ENCODE measurements around the gene NUDCD2.
A peak's percentile ranks its signal among the peaks of the same experiment; 100 is the strongest.

The NUDCD2 gene, protein sequence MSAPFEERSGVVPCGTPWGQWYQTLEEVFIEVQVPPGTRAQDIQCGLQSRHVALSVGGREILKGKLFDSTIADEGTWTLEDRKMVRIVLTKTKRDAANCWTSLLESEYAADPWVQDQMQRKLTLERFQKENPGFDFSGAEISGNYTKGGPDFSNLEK

DNA sequence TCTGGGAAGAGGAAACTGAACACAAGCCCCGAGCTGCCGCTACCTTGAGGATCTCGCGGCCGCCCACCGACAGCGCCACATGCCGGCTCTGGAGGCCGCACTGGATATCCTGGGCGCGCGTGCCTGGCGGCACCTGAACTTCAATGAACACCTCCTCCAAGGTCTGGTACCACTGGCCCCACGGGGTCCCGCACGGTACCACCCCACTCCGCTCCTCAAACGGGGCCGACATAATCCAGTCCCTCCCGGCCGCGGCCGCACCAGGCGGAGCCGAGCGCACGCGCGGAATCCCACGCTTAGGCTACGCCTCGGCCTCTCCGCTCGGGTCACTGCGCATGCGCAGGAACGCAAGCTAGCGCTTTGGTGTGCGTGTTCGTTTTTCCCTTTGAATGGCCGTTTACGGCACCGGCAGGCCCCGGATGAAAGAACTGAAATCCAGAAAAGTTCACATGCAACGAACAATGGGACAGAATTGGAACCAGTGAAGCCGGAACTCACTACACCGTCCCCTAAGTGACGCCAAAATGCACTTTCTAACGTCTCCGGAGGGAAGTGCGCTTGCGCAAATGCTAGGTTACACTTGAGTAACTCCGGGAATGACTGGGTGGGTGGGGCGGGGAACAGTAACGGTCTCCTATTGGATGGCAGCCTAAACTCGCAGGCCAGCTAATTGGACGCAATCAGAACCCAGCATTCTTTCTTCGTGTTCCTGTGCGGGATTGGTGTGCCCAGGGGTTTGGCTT lies at the start of gene NUDCD2:
Gene NUDCD2 (minus strand): TSS at position 284 of the 743 bp plus-strand sequence. CDS start 52 bp downstream, at position 232.
- peak; percentile 87 to 99 (median 97) for DNase-seq

GRCh38 chr5:163509291-163509951 lies 49.5 kb upstream of the NUDCD2 start:
- peak in 1 of 56 donors; percentile 4 for DNase-seq

DNA sequence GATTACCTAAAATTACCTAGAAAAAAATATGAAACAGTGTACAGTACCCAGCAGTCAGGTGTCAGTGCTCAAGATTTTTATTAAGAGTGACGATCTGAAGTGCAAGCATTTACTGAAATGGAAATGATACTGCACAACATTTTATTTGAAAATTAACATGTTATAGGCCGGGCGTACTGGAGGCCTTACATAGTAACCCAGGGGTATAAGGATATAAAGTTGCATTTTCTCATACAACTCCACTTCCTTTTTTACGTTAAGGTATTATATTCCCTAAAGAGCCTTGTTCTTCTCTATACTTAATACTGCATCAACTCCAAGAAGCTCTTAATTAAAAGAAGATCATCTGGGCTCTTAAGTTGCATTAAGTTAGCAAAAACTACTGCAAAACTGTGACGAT lies 48.9 kb upstream of the NUDCD2 start:
- DNase-seq, result no peak

DNA sequence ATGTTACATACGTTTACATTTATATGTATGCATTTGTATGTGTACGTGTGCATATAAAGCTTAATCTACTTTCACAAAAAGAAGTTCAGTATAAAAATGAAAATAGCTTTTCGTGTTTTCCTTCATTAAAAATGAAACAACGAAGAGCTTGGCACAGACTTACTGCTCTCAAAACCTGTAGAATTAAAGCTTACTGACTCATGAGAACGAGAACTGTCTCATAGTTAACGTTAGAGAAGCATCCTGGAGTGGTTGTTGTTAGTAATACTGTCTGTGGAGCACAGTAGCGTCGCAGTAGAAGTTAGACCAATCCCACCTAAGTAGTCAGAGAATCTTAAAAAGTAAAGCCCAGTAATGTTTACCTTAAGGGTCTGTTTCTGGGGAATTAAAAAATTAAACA lies 46.8 kb upstream of the NUDCD2 start:
- no peak for DNase-seq

- DNase-seq, result peak in 1 of 56 donors; percentile 21
Observed at GRCh38 chr5:163506095-163506457, 46.2 kb upstream of the NUDCD2 start.

DNA sequence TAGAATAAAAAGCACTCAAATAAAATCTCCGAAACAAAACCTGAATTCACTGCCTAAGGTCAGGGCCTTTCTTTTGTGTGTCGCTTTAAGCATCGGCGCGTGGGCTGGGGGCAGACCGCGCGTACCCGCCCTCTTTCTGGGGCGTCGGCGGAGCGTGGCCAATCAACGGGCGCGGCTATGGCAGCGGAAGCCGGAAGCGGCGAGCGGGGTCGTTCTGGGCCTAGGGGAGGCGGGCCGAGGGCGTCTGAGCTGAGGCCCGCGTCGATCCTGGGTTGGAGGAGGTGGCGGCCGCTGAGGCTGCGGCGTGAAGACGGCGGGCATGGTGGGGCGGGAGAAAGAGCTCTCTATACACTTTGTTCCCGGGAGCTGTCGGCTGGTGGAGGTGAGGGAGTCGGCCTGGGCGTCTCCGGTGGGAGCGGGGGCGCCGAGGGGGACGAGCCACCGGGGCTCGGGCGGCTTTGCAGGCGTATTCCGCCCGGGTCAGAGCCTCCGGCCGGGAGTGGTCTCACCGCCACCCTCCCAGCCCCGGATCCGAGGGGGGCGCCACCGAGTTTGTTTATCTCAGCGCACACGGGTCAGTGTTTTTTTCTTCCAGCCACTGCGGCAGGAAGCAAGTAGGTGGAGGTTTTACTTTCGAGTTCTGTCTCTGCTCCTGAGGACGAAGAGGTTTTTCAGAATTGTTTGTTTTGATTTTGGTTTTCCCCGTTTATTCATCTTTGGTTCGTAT lies 45.6 kb upstream of the NUDCD2 start, which contains the start of gene MAT2B:
Gene MAT2B (plus strand): TSS at position 252 of the 727 bp plus-strand sequence. CDS start 68 bp downstream, at position 320.
- DNase-seq, result peak in 55 of 56 donors; percentile 72 to 97 (median 92)

DNA sequence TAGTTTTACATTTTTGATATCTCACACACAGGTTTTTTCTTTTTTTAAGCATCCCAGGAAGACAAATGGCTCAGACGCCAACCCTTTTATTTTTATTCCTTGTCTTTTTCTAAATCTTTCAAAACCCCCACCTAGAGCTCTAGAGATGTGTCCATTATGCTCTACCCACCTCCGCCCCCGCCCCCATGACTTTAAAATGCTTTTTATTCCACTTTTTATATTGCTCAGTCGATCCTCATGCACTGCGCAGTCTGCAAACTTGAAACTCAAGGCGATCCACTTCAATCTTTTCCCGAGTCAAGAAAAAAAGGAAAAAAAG lies 45.1 kb upstream of the NUDCD2 start:
- no peak for DNase-seq

DNA sequence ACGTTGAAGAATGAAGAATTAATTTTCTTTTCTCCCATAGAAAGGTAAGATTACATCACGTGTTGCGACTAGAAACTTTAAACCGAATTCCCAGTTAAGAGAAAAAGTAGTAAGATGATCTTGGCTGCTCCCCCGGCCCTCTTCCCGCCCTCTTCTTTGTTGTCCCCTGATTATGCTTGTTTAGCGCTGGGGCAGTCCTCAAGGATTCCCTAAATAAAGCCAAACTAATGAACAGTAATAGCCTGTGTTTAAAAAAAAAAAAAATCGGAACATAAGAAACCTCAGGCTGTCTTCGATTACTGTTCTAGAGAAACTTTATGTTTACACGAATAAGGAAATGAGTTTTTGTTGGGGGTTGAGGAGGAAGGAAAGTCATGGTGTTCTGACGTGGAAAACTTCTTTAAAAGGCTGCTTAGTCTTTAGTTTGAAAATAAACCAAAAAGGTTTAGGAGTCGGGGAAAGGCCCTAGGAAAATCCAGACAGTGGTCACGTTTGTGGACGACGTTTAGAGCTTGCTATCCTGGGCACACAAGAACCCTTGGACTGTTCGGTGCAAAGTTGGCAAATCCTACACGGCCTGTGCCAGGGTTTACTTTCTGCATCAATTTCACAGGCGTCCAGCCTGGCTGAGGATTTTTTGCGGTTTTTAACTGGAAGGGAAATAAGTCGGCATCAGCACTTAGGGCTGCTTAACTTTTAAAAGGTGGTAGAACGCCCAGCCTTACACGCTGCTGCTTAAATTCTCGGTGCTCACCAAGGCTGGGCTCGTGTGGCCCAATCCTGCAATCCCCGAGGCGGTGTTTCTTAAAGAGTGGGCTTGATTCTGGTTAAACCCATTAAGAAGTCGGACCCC lies 44.4 kb upstream of the NUDCD2 start:
- peak in 48 of 56 donors; percentile 4 to 80 (median 30) for DNase-seq

DNA sequence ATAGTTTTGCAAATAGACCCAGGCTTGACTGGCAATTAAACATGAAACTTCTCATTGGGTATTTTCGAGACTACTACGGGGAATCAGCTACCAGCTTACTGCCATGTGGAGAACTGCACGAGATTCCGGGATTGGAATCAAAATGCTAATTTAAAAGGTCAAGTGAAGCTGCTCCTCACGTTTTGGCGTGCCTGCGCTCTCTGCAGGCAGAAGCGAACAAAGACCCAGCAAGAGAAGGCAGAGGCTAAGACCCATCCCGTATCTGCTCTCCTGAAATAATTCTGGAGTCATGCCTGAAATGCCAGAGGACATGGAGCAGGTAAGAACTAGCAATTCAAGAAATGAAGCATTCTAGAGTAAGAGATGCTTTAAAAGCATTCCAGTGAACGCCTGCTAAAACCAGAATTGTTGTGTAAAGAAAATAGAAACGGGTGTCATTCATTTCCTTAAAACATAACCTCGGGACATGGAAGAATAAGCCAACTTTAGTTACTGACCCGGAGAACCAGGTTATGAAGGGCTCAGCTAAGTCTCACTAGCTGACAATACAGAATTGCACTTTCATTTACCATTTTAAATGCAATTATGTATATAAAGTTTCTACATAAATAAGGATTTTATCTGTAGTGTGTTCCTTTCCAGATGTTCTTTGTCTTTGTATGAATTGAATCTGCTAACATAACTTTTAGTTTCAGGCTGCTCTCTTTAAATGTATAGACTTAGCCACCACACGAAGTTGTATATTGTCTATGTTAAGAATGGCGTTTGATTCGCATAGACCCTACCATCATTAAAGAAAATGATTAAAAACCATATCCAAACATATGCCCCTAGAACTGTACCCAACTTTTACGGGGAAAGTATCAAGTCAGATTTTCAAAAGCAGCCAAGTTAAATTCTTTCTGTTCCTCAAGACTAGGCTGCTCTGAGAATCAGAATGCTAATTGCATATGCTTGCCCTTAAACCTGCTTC lies 43.5 kb upstream of the NUDCD2 start:
- DNase-seq, result peak in 45 of 56 donors; percentile 2 to 64 (median 28)

DNA sequence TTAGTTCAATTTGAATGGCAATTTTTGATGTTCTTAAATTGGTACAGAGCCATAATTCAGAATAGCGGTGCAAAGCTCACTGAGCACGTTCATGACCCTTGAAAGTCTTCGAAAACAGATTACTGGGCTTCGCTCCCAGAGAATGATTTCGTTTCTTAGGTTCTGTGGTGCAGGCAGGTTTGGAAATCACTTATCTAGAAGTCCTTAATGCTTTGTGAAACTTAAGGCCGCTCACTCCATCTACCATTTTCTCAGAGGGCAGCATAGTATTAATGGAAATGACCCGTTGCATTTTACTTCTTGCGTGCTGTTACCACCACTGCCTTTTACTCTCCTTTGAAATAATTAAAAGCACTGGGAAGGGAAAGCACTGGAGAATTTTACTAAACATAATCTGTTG lies 42.6 kb upstream of the NUDCD2 start:
- no peak for DNase-seq

- DNase-seq, result no peak
Observed at GRCh38 chr5:163498886-163499285, 39.0 kb upstream of the NUDCD2 start.

- DNase-seq, result no peak
Observed at GRCh38 chr5:163497315-163497714, 37.4 kb upstream of the NUDCD2 start.

DNA sequence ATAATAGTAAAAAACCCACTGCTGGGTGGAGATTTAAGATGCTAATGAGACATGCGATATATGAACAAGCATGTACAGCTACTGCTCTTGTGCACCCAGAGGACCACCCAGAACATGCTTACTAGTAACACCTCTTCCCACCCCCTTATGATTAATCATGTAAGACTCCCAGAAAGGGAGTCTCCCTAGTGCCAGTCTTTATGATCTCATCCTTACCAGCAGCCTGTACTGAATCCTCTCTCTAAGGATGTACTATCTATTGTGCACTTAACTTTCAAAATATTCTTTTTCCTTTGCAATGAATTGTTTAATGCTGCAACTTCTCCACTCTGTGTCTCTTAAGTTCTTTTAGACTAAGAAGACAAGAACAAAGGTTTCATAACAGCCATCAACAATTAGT lies 36.4 kb upstream of the NUDCD2 start:
- DNase-seq, result no peak

- DNase-seq, result no peak
Observed at GRCh38 chr5:163489745-163490075, 29.8 kb upstream of the NUDCD2 start.

DNA sequence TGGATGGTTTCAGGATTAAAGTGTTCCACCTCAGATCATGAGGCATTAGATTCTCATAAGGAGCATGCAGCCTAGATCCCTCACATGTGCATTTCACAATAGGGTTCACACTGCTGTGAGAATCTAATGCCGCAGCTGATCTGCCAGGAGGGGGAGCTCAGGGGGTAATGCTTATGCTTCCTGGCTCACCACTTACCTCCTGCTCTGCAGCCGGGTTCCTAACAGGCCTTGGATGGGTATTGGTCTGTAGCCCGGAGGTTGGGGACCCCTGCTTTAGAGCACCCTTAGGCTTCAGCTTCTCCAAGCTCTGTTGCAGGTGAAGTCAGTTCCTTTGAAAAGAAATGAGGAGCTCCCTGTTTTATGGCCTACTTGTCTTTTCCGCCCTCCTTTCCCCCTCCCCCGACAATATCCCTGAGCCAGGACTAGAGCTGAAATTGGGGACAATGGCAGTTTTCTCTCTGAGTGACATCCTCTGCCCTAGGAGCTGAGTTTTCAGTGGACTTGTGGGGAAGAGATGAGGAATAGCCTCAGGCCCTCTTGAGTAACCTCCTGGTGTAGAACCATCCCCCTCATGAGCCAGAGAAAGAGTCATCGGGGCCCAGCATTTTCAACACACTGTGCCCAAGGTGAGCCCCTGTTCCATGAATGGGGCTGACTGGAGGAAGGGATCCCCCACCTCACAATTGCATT lies 29.3 kb upstream of the NUDCD2 start:
- no peak for DNase-seq

- no peak for DNase-seq
Observed at GRCh38 chr5:163478982-163479271, 19.0 kb upstream of the NUDCD2 start.

DNA sequence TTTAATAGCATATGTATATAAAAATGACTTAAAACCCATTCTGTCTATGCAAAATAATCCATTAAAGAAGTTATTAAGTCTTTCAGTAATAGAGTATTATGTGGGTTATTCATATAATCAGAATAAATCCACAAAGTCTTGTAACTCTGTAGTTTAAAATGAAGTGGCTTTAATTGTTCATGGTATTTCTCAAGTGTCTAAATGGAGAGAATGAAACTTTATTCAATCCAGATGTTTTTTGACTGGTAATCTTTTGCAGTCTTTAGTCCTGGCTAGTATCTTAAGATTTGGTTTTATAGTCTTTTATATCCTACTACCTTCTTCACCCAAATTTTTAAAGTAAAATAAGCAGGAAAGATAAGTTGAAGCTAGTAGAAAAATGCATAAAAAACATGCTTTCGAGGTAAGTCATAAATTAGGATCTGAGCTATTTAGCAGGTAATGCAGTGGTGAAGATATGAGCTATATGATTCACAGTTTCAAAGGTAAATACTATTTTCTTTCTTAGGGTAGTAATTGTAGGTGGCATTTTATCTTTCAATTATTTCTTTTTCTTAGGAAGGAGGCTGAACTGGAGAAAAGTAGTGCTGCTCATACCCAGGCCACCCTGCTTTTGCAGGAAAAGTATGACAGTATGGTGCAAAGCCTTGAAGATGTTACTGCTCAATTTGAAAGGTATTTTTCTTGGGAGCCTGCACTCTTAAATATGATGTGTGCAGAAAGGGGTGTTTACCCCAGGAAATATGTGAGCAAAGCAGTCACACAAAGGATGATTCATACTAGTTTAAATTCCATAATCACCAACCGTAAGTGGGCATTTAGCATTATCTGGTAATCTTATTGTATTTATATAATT lies 18.5 kb upstream of the NUDCD2 start:
- no peak for DNase-seq

- no peak for DNase-seq
Observed at GRCh38 chr5:163475411-163475810, 15.5 kb upstream of the NUDCD2 start.
